ENCODE measurements around the gene CACNA1D.

DNA sequence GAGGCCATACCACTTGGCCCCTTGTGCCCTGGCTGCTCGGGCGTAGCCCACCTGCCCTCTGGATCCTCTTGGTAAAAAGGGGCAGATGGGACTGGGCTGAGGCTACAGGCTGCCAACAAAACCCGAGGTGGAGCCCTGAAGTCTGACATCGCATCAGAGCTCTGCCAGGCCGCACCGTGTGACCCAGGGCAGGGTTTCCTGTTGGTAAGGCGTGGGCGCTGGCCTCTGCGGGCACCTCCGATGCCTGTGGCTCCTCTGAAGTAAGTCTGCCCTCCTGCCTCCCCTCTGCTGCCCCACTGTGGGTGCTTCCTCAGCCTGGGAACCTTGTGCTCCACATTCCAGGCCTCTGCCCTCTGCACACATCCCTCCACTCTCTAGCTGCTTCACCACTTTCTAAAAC, 342.9 kb downstream of the CACNA1D start:
- TF ChIP-seq, protein P1, sequence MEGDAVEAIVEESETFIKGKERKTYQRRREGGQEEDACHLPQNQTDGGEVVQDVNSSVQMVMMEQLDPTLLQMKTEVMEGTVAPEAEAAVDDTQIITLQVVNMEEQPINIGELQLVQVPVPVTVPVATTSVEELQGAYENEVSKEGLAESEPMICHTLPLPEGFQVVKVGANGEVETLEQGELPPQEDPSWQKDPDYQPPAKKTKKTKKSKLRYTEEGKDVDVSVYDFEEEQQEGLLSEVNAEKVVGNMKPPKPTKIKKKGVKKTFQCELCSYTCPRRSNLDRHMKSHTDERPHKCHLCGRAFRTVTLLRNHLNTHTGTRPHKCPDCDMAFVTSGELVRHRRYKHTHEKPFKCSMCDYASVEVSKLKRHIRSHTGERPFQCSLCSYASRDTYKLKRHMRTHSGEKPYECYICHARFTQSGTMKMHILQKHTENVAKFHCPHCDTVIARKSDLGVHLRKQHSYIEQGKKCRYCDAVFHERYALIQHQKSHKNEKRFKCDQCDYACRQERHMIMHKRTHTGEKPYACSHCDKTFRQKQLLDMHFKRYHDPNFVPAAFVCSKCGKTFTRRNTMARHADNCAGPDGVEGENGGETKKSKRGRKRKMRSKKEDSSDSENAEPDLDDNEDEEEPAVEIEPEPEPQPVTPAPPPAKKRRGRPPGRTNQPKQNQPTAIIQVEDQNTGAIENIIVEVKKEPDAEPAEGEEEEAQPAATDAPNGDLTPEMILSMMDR (IDR thresholded peaks at IDR 0.05): no peak
- no peak for TF ChIP-seq POLR2A (IDR thresholded peaks at IDR 0.05)
